Bronchial epithelial cell (primary cell): ENCODE data around the gene TACO1. TPM values are rescaled to one million over a fixed set of nuclear protein-coding genes. Genes with fewer than 3 reads are reported as not detected.

Experiments used
- DNase-seq: peaks from one replicate; pipeline ENCODE4 v3.0.0-alpha.2; 2010; ENCODE audit warnings: low read depth
- FAIRE-seq: peaks from 2 replicates; lab custom pipeline; 2011; peaks lifted over from hg19 to GRCh38; lab: Jason Lieb, UNC
- H3K27me3 ChIP-seq: 2 replicates; pipeline ENCODE4 v1.5.1; 2011; ENCODE audit warnings: low read length; ENCODE audit not compliant: control insufficient read depth, insufficient read depth
- H3K36me3 ChIP-seq: 2 replicates; pipeline ENCODE4 v1.5.1; 2011; ENCODE audit warnings: low read length; ENCODE audit not compliant: control insufficient read depth, insufficient read depth
- H3K4me3 ChIP-seq: 2 replicates; pipeline ENCODE4 v1.5.1; 2011; ENCODE audit warnings: mild to moderate bottlenecking, low read depth, low read length, control low read depth
- total RNA-seq: library from RNA; depleted of rRNA; stranded (reverse); fragments of >200 nt; gene quantifications from 2 replicates; pipeline ENCODE4 v1.2.1, GENCODE V29; 2014
- TF ChIP-seq, protein P1 (sequence below): IDR thresholded peaks from 2 replicates; pipeline ENCODE4 v1.5.1; 2011; ENCODE audit warnings: mild to moderate bottlenecking, moderate library complexity, low read length, control low read depth, inconsistent platforms; ENCODE audit not compliant: insufficient read depth, severe bottlenecking

Gene TACO1
- total RNA-seq, 1 donor from 2014 or later = 11.6 TPM

- Histone ChIP-seq H3K36me3 (peaks cover 24% of the 10 kb centered on the region), H3K4me3 (no peak overlapping the region), H3K27me3 (no peaks in the 10 kb centered on the region)
- peak; percentile 52 for DNase-seq
- no peak for FAIRE-seq
- TF ChIP-seq, protein P1, sequence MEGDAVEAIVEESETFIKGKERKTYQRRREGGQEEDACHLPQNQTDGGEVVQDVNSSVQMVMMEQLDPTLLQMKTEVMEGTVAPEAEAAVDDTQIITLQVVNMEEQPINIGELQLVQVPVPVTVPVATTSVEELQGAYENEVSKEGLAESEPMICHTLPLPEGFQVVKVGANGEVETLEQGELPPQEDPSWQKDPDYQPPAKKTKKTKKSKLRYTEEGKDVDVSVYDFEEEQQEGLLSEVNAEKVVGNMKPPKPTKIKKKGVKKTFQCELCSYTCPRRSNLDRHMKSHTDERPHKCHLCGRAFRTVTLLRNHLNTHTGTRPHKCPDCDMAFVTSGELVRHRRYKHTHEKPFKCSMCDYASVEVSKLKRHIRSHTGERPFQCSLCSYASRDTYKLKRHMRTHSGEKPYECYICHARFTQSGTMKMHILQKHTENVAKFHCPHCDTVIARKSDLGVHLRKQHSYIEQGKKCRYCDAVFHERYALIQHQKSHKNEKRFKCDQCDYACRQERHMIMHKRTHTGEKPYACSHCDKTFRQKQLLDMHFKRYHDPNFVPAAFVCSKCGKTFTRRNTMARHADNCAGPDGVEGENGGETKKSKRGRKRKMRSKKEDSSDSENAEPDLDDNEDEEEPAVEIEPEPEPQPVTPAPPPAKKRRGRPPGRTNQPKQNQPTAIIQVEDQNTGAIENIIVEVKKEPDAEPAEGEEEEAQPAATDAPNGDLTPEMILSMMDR = no peak
These were observed 11.0 kb upstream of the TACO1 start for GRCh38 chr17:63589646-63590045.

DNA sequence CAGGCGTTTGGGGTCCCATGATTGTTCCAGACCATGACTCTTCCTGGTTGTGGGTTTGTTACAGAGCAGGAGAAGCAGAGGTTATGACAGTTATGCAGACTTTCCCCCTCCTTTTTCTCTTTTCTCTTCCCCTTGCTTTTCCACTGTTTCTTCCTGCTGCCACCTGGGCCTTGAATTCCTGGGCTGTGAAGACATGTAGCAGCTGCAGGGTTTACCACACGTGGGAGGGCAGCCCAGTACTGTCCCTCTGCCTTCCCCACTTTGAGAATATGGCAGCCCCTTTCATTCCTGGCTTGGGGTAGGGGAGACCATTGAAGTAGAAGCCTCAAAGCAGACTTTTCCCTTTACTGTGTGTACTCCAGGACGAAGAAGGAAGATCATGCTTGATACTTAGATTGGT is 7.9 kb upstream of the TACO1 start:
- no peak for DNase-seq
- TF ChIP-seq, protein P1 = no peak
- Histone ChIP-seq H3K36me3 (peaks cover 14% of the 10 kb centered on the region), H3K27me3 (no peaks in the 10 kb centered on the region), H3K4me3 (no peak overlapping the region)
- no peak for FAIRE-seq

DNA sequence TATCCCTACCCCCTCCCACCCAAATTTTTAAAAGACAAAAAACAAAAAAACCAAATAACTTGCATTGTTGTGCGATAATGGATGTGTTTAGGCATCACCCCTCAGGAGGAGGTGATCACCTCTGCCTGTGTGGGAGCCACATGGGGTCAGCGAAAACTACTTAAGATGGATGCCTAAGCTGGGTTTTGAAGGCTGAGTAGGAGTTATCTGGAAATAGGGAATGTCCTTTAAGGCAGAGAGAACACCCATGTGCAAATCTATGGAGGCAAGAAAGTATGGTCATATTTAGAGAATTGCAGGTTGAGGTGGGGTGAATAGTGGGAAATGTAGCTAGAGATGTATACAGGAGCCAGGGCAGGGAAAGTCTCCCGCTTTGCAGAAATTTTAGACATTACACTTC is 5.6 kb upstream of the TACO1 start:
- Histone ChIP-seq H3K27me3 (no peaks in the 10 kb centered on the region), H3K36me3 (peaks cover 8% of the 10 kb centered on the region), H3K4me3 (no peak overlapping the region)
- DNase-seq = no peak
- TF ChIP-seq, protein P1 = no peak
- no peak for FAIRE-seq

DNA sequence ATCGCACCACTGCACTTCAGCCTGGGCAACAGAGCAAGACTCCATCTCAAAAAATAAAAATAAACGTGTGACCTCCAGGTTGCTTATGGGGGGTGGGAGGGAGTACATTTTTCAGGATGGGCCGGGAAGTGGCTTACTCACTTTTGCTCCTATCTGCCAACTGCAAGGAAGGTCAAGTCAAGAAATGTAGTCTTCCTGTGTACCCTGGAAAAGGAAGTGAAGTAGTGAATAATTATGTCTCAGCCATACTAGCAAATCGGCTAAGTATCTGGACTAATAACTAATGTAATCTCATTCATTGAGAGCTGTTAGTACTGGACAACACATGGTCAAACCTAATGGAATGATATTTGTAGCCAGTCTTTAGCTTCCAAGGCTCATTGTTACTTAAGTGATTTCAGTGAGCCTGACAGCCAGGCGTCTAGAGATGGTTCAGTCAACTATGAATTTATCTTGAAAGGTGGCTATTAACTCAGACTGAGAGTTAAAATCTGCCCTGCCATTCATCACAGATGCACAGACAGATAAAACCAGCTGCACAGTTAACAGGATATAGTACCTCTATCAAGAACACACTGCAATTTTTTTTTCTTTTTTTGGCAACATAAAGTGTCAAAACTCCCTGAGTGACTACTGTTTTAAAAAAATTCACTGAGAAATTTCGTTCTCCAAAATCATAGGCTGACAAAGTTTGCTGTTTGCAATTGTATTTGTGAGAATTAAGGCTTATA is 3.7 kb upstream of the TACO1 start:
- Histone ChIP-seq H3K27me3 (no peaks in the 10 kb centered on the region), H3K36me3 (peaks cover 3% of the 10 kb centered on the region), H3K4me3 (no peak overlapping the region)
- no peak for FAIRE-seq
- TF ChIP-seq, protein P1 = no peak
- DNase-seq = no peak

DNA sequence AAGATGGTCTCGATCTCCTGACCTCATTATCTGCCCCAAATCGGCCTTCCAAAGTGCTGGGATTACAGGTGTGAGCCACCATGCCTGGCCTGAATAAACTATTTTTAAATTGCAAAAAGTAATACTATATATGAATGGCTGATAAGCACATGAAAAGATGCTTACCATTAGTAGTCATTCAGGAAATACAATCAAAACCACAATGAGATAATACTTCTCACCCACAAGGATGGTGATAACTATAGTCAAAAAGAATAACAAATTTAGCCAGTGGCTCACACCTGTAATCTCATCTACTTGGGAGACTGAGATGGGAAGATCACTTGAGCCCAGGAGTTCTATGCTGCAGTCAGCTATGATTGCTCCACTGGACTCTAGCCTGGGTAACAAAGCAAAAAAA is 2.4 kb upstream of the TACO1 start:
- peaks cover 1% of the 10 kb centered on the region for H3K36me3 ChIP-seq
- DNase-seq (peak; percentile 24), FAIRE-seq (no peak)
- H3K4me3 ChIP-seq = no peak overlapping the region
- TF ChIP-seq, protein P1 = no peak
- H3K27me3 ChIP-seq = no peaks in the 10 kb centered on the region
